Measurements from ENCODE around the gene FAM13A. TPM values are rescaled to one million over a fixed set of nuclear protein-coding genes. Genes with fewer than 3 reads are reported as not detected.

FAM13A gene
- total and polyA plus RNA-seq, 2 of the 8 experiments (the other 6 are each of a cell fraction or from before 2014, with no cell fraction given) = 7.1 to 16.5 TPM

GRCh38 chr4:88706574-88706973, 350.4 kb downstream of the FAM13A start:
- Histone ChIP-seq H2BK12ac (ENCODE audit: low read depth, low read length) (no peak overlapping the region), H3K9me3 (ENCODE audit: insufficient read depth in 2 of 2, low read depth in 1 of 2, low read length in 1 of 2) (no peaks in the 10 kb centered on the region), H3K79me1 (ENCODE audit: low read depth, low read length) (no peaks in the 10 kb centered on the region), H2AK5ac (ENCODE audit: low read depth, low read length) (no peak overlapping the region), H3K23me2 (ENCODE audit: low read depth, low read length) (no peaks in the 10 kb centered on the region), H2BK120ac (replicated peaks; ENCODE audit: low read depth, low read length) (no peak overlapping the region), H3K9ac (replicated peaks in 1 of 4; ENCODE audit: extremely low read depth in 1 of 4, low read depth in 3 of 4, low read length in 3 of 4) (no peak overlapping the region), H3K18ac (ENCODE audit: extremely low read depth, low read length) (no peak overlapping the region), H3K4ac (replicated peaks; ENCODE audit: insufficient read length, low read depth, low read length) (no peak overlapping the region), H4K8ac (ENCODE audit: extremely low read depth, insufficient read depth, low read length) (no peak overlapping the region), H3K27ac (ENCODE audit: low read depth, low read length) (no peak overlapping the region), H3K23ac (ENCODE audit: insufficient read length) (no peak overlapping the region), H4K5ac (ENCODE audit: insufficient read length, low read depth, low read length) (no peak overlapping the region), H3K4me2 (ENCODE audit: insufficient read depth in 1 of 2, low read depth in 2 of 2, low read length in 2 of 2) (no peak overlapping the region), H3K56ac (replicated peaks; ENCODE audit: insufficient read length, low read depth, low read length) (no peak overlapping the region), H4K20me1 (replicated peaks in 1 of 2; ENCODE audit: control insufficient read depth in 1 of 2, insufficient read depth in 2 of 2, low read length in 2 of 2) (no peaks in the 10 kb centered on the region), H3K36me3 (ENCODE audit: control insufficient read depth in 2 of 4, insufficient read depth in 4 of 4, low read length in 3 of 4) (no peaks in the 10 kb centered on the region), H4K91ac (replicated peaks; ENCODE audit: insufficient read length, low read length) (no peak overlapping the region), H2BK5ac (ENCODE audit: low read depth, low read length) (no peak overlapping the region), H2BK15ac (ENCODE audit: low read length) (no peak overlapping the region), H3K14ac (ENCODE audit: insufficient read length) (no peak overlapping the region), H3K79me2 (ENCODE audit: control insufficient read depth in 1 of 2, insufficient read depth in 2 of 2, low read length in 2 of 2) (no peaks in the 10 kb centered on the region), H3K27me3 (replicated peaks in 1 of 4; ENCODE audit: control insufficient read depth in 3 of 4, extremely low read depth in 1 of 4, insufficient read depth in 3 of 4, low read length in 3 of 4) (no peaks in the 10 kb centered on the region), H3K4me1 (replicated peaks in 1 of 4; ENCODE audit: control insufficient read depth in 3 of 4, insufficient read depth in 4 of 4, low read length in 3 of 4) (no peaks in the 10 kb centered on the region; a peak in 1 of 7 replicates), H2BK20ac (ENCODE audit: low read length) (no peak overlapping the region), H3K4me3 (ENCODE audit: extremely low read depth in 1 of 4, insufficient read depth in 2 of 4, low read depth in 3 of 4, low read length in 4 of 4) (no peak overlapping the region), H2AFZ (ENCODE audit: low read length) (peak overlapping the region; percentile 48; the same call in 1 of the 2 replicates)
- no peak for DNase-seq (ENCODE audit: low read depth in 1 of 2, low spot score in 2 of 2)
- TF ChIP-seq CTCF (IDR thresholded peaks at IDR 0.05; ENCODE audit: control extremely low read depth in 1 of 3, insufficient read depth in 1 of 3, low read depth in 1 of 3, low read length in 3 of 3) (peak in 2 of 3 experiments; percentile 56 to 64; a peak in 3 of 4 replicates), RAD21 (IDR thresholded peaks at IDR 0.05 in 1 of 2, conservative IDR thresholded peaks at IDR 0.05 in 1 of 2; ENCODE audit: low read depth in 2 of 2, low read length in 2 of 2) (peak; percentile 85 to 87), POU5F1 (IDR thresholded peaks at IDR 0.05; ENCODE audit: low read depth, low read length) (no peak)
- 72% methylated on average over 9 of the region's 9 CpGs; no CpG with 5 or more reads in 1 of the 2 experiments for WGBS, 2 experiments (ENCODE audit: extremely low coverage in 1 of 2, insufficient coverage in 1 of 2, insufficient read length in 1 of 2, insufficient replicate concordance in 2 of 2, low coverage in 1 of 2, low lambda C conversion rate in 2 of 2, missing lambda C conversion rate in 1 of 2)
- ChIA-PET CTCF (ENCODE audit: partially characterized antibody) (interaction anchor here (0.6 to 4.2 kb wide), 24 partner anchors 9 to 451 kb away, joined by 3 to 32 read pairs (median 5); no protein-coding TSS in a partner anchor), POLR2A (ENCODE audit: partially characterized antibody) (interaction anchor here (0.6 to 1.7 kb wide), 3 partner anchors 8 to 183 kb away, joined by 3 to 5 read pairs (median 3); partner anchors contain the start of genes NAP1L5 and PYURF)
- peak; percentile 28 for FAIRE-seq

Measured in H1 (cell line).